Stimulated activated CD4-positive, alpha-beta T cell treated with anti-CD3 and anti-CD28 coated beads, Interleukin-15, amount 100 ng/mL, for 1 hour (primary cell): ENCODE measurements around the gene MET.
"Not testable (repeated sequence)": the region's sequence is repeated elsewhere in the genome, so short reads cannot be mapped to it uniquely, and the experiment has no call there.

Source experiments
- DNase-seq, 2 donors: peaks; one replicate each; pipeline ENCODE4 v3.0.0-alpha.2; 2020; ENCODE audit warnings: low read depth in 1 of 2, low spot score in 1 of 2

MET gene

DNA sequence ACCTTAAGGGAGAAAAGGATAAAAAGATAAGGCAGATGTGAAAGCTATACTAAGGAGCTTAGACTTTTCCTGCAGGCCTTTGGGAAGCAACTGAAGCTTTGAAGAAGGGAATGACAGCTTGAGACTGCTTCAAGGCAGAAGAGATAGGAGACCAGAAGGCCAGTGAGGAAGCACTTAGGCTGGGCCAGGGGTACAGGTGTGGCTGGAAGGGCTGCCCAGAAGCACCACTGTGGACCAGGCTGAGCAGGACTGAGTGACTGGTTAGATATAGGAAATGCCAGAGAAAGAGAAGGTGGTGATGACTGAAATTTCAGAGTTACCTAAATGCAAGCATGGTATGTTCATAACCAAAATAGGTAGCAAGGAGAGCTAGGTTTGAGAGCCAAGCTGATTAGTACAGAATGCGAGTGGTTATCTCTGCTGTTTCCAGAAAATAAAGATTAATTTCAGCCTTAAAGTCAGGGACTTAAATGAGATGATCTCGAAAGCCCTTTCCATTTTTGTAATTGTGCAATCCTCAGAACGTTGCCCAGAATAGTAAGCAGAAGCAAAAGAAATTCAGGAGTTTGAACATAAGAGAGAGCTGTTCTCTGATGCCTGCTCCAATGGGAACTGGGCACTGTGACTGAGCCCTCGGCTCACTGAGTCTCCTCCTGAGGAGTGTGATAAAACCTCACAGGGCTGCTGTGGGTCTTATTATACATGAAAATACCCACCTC, 54.9 kb downstream of the MET start:
- no peak for DNase-seq

- DNase-seq = no peak
Observed at GRCh38 chr7:116727432-116728009, 55.5 kb downstream of the MET start.

GRCh38 chr7:116728413-116728812, 56.4 kb downstream of the MET start:
- DNase-seq = no peak

- no peak for DNase-seq
Observed at GRCh38 chr7:116730097-116731022, 58.4 kb downstream of the MET start.

- DNase-seq = no peak
Observed at GRCh38 chr7:116731023-116731395, 59.0 kb downstream of the MET start.

- no peak for DNase-seq
Observed at GRCh38 chr7:116731445-116732335, 59.7 kb downstream of the MET start.

GRCh38 chr7:116732788-116733694, 61.0 kb downstream of the MET start:
- no peak for DNase-seq

DNA sequence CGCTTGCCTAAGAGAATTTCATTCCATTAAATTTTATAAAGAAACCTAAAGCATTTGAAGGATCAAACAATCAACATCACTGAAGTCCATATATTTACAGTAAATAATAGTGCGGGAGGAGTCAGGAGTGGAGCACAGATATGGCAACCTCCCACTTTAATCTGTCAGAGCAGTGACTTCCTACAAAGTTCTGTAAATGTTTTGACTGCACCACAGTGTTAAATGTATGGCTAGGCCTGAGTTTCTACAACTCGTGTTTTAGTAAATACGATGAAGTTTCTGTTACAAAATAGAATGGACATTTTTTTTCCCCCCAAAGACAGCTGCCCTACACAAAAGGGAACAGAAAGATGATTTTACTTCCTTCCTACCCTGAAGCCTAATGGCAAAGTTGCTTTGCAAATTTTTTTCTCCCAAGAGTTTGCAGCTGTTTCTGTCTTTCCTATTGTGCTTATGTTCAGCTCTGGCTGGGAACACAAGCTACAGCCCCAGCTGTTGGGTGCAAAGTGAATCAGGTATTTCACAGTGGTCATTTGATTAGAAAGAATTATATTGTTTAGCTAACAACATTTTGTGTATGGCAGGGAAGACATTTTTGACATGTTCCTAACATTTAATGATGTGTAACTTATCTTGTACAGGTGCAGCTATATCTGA, 62.1 kb downstream of the MET start:
- no peak for DNase-seq

DNA sequence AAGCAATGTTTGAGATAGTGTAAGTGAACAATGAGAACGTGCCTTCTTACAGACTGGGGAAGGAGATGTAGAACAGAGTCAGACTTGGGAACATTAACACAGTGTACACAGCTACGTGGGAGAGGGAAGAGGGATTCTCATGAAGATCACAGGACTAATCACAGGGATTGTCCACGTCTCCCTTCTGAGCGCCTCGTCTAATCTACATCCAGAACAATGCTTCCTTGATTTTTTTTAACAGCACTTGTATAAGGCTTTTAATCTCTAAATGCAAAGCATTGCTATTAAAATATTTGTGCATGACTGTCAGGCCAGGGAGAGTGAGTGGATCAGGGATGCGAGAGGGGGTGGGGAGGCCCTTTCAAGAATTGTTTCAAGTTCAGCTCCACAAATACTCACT, 62.7 kb downstream of the MET start:
- DNase-seq = no peak

- DNase-seq = no peak
Observed at GRCh38 chr7:116736927-116737715, 65.1 kb downstream of the MET start.

DNA sequence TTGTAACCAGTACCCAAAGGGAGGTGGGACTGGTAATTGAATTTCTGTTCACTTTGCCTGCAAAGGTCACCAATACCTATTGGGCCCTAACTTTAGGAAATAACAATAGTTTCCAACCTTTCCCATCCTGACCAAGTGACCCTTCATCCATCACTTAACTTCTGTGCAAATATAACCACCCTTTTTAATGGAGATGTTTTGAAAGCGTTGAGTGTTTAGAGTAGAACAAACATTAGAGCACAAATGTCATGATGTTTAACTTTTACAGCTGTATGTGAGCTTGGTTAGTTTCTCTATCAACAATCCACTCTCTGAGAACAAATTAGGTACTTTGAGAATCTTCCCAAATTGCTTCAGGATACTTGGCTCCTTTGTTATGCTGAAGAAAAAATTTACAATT, 66.4 kb downstream of the MET start:
- DNase-seq = no peak

DNA sequence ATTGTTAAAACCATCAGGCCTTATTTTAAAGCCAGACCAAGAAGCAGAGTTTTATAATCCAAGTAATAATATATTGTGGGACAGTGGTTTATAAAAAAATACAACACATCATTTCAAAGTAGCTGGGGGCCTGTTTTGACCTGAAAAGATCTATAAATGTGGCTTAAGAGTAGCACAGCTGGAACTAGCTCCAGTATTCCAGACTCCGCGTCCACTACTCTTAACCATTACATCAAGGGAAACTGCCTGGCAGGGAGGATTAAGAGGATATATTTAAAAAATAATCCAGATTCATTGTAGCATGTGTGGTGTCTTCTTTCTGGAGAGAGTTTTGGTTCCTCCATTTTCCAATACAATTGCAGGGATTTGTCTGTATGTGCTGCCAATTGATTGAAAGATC, 67.3 kb downstream of the MET start:
- DNase-seq = no peak

DNA sequence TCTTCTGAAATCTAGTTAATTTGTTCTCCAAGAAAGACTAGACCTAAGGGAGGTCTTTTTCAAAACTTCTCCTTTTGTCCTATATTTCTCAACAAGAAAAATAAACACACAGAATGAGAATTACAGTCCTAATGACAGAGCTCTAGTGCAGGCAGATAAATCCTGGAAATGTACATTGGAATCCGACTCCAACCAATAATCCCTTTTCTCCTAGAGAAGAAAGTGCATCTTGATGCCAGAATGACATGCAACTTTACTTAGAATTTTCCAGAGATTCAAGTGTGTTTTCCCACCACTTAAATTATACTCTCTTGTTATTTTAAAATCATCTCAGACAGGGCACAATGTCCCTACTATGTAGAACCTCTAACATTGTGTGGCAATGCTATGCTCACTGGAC, 68.2 kb downstream of the MET start:
- no peak for DNase-seq

DNA sequence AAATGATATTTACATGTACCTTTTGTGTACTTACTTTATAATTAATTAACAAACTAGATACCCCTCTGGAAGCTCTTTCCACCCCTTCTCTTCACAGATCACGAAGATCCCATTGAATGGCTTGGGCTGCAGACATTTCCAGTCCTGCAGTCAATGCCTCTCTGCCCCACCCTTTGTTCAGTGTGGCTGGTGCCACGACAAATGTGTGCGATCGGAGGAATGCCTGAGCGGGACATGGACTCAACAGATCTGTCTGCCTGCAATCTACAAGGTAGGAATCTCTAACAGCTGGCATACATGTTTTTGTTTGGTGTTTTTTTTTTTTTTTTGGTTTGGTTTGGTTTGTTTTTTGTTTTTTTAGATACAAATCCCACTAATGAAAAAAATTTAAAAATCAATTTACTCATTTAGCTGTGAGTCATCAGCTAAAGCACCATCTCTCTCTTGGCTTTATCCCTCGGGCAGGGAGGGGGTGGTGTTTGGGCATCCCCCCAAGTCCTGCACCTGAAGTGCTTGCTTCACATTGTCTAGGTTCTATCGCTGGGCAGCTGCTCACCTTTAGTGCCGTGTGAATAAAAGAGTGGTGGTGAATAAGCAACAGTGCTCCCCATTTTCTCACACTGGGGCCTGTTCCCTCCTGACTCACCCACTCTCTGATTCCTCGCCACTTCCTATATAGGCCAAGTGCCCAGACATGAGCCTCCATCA, 68.9 kb downstream of the MET start:
- no peak for DNase-seq

DNA sequence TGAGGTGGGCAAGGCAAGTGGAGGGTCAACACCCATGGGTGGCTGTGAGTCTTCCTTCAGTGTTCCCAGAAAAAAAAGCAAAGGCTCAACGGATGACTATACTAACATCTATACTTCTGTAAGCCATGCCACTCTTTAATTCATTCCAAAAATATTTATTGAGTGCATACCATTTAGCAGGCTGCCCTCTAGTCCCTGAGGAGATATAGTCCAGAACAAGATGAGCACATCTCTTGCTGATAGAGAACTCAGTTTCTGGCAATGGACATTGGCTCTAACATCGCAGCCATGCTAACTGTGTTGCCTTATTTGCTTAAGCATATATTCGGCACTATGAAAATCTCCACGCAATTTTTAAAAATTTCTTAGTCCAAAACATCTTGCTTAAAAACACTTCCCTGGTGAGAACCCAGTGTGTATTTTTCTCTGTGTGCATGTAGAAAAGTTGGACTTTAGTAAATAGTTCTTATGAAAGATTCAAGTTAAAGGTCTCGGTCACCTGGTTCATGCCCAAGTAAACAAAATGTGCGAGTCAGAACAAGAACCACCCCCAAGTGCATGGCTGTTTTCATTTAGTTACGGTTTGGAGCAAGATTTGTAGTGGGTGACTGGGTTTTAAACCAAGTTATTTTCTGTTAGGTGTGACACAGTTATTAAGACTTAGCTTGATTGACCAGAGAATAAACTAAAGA, 69.8 kb downstream of the MET start:
- no peak for DNase-seq

GRCh38 chr7:116742641-116743040, 70.6 kb downstream of the MET start:
- DNase-seq = no peak

GRCh38 chr7:116743835-116744234, 71.8 kb downstream of the MET start:
- not testable (repeated sequence) for DNase-seq

- not testable (repeated sequence) for DNase-seq
Observed at GRCh38 chr7:116746388-116746787, 74.4 kb downstream of the MET start.
